Superior temporal gyrus (tissue), 1 donor: ENCODE data around the gene SLC39A6.
A peak's percentile ranks its signal among the peaks of the same experiment; 100 is the strongest.
"Not testable (repeated sequence)": the region's sequence is repeated elsewhere in the genome, so short reads cannot be mapped to it uniquely, and the experiment has no call there.

Experiments
- DNase-seq: peaks from one replicate; pipeline ENCODE4 v3.0.0-alpha.2; 2016; ENCODE audit errors: extremely low spot score

Gene SLC39A6

GRCh38 chr18:36096955-36097354 lies 32.2 kb downstream of the SLC39A6 start:
- DNase-seq: no peak

- peak; percentile 78 for DNase-seq
Measured at GRCh38 chr18:36095936-36096519, 33.1 kb downstream of the SLC39A6 start.

- no peak for DNase-seq
Measured at GRCh38 chr18:36094431-36094830, 34.7 kb downstream of the SLC39A6 start.

GRCh38 chr18:36092116-36092515 lies 37.0 kb downstream of the SLC39A6 start:
- not testable (repeated sequence) for DNase-seq

GRCh38 chr18:36089001-36089400 lies 40.1 kb downstream of the SLC39A6 start:
- no peak for DNase-seq

GRCh38 chr18:36088256-36088655 lies 40.9 kb downstream of the SLC39A6 start:
- no peak for DNase-seq

GRCh38 chr18:36086186-36086585 lies 43.0 kb downstream of the SLC39A6 start:
- DNase-seq: no peak

- no peak for DNase-seq
Measured at GRCh38 chr18:36085195-36085594, 43.9 kb downstream of the SLC39A6 start.

GRCh38 chr18:36083729-36084128 lies 45.4 kb downstream of the SLC39A6 start:
- no peak for DNase-seq

GRCh38 chr18:36081118-36081517 lies 48.0 kb downstream of the SLC39A6 start:
- DNase-seq: not testable (repeated sequence)

GRCh38 chr18:36078751-36079529 lies 50.2 kb downstream of the SLC39A6 start:
- DNase-seq: no peak

- not testable (repeated sequence) for DNase-seq
Measured at GRCh38 chr18:36077764-36078163, 51.4 kb downstream of the SLC39A6 start.

GRCh38 chr18:36075862-36076587 lies 53.1 kb downstream of the SLC39A6 start:
- no peak for DNase-seq

- no peak for DNase-seq
Measured at GRCh38 chr18:36074435-36074834, 54.7 kb downstream of the SLC39A6 start.

- no peak for DNase-seq
Measured at GRCh38 chr18:36073676-36074075, 55.5 kb downstream of the SLC39A6 start.

- not testable (repeated sequence) for DNase-seq
Measured at GRCh38 chr18:36072406-36072805, 56.7 kb downstream of the SLC39A6 start.

- DNase-seq: peak; percentile 95
Measured at GRCh38 chr18:36067055-36067957, 61.8 kb downstream of the SLC39A6 start, which contains the start of gene RPRD1A. RPRD1A (minus strand) TSS chr18:36067559; CDS start chr18:36067404, 155 bp downstream.

GRCh38 chr18:36066686-36067054 lies 62.5 kb downstream of the SLC39A6 start:
- no peak for DNase-seq

- no peak for DNase-seq
Measured at GRCh38 chr18:36066001-36066400, 63.1 kb downstream of the SLC39A6 start.

GRCh38 chr18:36064809-36065079 lies 64.4 kb downstream of the SLC39A6 start:
- DNase-seq: not testable (repeated sequence)

GRCh38 chr18:36064027-36064808 lies 64.9 kb downstream of the SLC39A6 start:
- DNase-seq: no peak
